Esophagus squamous epithelium (tissue), 4 donors: ENCODE data around the gene GOLGA8J.

ENCODE experiments used
- CTCF ChIP-seq, 6 experiments: fragments of 450-650 bp in 4 of 6; fragments of 200-600 bp in 2 of 6; sonication (generic) in 2 of 6; IDR thresholded peaks; one replicate each; pipeline ENCODE4 v1.5.1; 2016 to 2019; ENCODE audit warnings: antibody characterized with exemption in 6 of 6, mild to moderate bottlenecking in 4 of 6, moderate library complexity in 4 of 6
- POLR2A ChIP-seq, 4 donors: fragments of 450-650 bp; IDR thresholded peaks; one replicate each; pipeline ENCODE4 v1.6.1; 2017; ENCODE audit warnings: antibody characterized with exemption in 4 of 4, mild to moderate bottlenecking in 4 of 4, moderate library complexity in 3 of 4

GRCh38 chr15:30046430-30046829 lies 36.3 kb upstream of the GOLGA8J start:
- TF ChIP-seq CTCF (IDR thresholded peaks at IDR 0.05) (no peak), POLR2A (IDR thresholded peaks at IDR 0.05) (no peak)
